ENCODE results near the gene HOXC12. TPM values are rescaled to one million over a fixed set of nuclear protein-coding genes. Genes with fewer than 3 reads are reported as not detected.

Gene HOXC12
- total RNA-seq, 4 donors from 2014 or later = not detected

DNA sequence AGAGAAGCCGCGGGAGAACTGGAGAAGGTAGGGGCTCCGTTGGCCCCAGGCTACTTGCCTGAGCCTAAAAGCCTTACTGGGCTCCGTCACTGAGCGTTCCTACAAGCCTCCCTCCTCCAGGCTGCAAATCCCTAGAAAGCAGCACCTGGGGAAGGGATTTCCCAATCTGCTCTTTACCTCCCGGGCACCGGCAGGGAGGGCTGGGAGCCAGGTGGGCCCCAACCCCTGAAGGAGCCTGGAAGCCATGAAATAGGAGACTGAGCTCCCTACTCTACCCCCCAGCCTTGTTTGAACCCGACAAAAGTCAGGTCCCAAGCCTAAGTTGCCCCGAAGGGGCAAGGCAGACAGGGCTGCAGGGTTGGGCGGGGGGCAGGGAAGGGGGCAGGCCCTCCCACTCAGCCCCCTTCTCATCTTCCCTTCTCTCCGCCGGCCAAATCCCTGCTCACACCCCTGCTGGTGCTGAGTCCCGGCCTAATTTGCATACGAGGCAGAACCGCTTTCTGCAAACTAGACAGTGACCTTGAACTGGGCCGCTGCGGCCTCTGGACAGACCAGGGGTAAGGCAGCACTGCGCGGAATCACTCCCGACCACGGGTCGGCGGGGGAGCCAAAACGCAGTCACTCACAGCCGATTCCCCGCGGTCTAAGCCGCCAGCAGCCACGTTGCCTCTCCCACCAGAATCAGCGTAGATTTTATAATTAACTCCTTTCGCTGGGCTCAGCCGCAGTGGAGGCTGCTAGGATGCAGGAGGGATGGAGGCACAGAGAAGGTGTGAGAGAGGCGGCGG, 3.7 kb upstream of the HOXC12 start:
- H3K27me3 ChIP-seq = peaks cover 71 to 79% (median 73%) of the 10 kb centered on the region in 3 donors
- no peak overlapping the region for H3K4me3 ChIP-seq
- no peaks in the 10 kb centered on the region for H3K36me3 ChIP-seq
- TF ChIP-seq POLR2A (IDR thresholded peaks at IDR 0.05) = no peak
- TF ChIP-seq CTCF (IDR thresholded peaks at IDR 0.05 in 4 of 5, conservative IDR thresholded peaks at IDR 0.05 in 1 of 5) = no peak
- no peak overlapping the region for H3K27ac ChIP-seq
- H3K9me3 ChIP-seq = no peaks in the 10 kb centered on the region
- DNase-seq = no peak
- in situ Hi-C loops (cut with MboI; ENCODE audit: low sequenced_read_pairs in 4 of 4) = no loop called here
- ATAC-seq = no peak
- intact Hi-C loops (cut with DNase I; ENCODE audit: low total_unique reads) = no loop called here
- H3K4me1 ChIP-seq = no peaks in the 10 kb centered on the region

DNA sequence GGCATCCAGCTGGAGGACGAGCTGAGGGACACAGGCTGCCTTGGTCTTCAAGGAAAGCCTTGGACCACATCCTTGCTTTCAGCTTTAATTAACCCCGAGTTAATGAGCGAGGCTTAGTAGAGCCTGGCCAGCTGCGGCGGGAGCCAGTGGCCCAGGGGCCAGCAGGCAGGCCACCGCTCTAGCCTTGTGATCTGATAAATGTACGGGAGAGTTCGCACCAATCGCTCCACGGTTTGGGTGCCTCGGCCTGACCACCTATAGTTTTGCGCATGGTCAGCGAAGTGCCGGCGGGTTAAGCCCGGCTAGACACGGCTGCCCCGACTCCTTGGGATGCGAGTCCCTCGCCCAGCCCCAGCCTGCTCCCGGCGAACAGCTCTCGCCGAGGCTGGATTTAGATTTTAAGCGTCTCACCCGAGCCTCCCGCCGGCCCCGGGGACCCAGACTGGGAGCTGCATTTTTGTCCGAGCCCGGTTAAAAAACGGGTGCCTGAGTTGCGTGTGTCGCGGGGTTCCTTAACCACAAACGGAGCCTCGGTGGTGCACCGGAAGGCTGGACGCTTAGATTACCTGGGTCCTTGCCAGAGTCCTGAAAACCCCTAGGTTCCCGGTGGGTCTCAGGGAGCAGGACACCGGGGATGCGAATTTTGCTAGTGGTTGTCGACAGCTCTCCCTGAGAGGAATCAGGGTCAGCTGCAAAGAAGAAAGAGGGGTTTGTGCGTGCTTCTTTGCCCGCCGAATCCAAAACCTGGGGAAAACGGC, 2.9 kb upstream of the HOXC12 start:
- in situ Hi-C loops (cut with MboI; ENCODE audit: low sequenced_read_pairs in 4 of 4) (no loop called here), intact Hi-C loops (cut with DNase I; ENCODE audit: low total_unique reads) (no loop called here)
- Histone ChIP-seq H3K27me3 (peaks cover 71 to 78% (median 77%) of the 10 kb centered on the region in 3 donors), H3K9me3 (no peaks in the 10 kb centered on the region), H3K4me3 (no peak overlapping the region), H3K36me3 (no peaks in the 10 kb centered on the region), H3K4me1 (no peaks in the 10 kb centered on the region), H3K27ac (no peak overlapping the region)
- TF ChIP-seq POLR2A (IDR thresholded peaks at IDR 0.05) (no peak), CTCF (IDR thresholded peaks at IDR 0.05 in 4 of 5, conservative IDR thresholded peaks at IDR 0.05 in 1 of 5) (no peak)
- no peak for DNase-seq
- ATAC-seq = no peak

GRCh38 chr12:53952335-53952694, 2.4 kb upstream of the HOXC12 start:
- intact Hi-C loops (cut with DNase I; ENCODE audit: low total_unique reads) = no loop called here
- Histone ChIP-seq H3K9me3 (no peaks in the 10 kb centered on the region), H3K27ac (no peak overlapping the region), H3K4me3 (no peak overlapping the region), H3K4me1 (no peaks in the 10 kb centered on the region), H3K36me3 (no peaks in the 10 kb centered on the region), H3K27me3 (peaks cover 76 to 83% (median 78%) of the 10 kb centered on the region in 3 donors)
- ATAC-seq = no peak
- TF ChIP-seq POLR2A (IDR thresholded peaks at IDR 0.05) (no peak), CTCF (IDR thresholded peaks at IDR 0.05 in 4 of 5, conservative IDR thresholded peaks at IDR 0.05 in 1 of 5) (no peak)
- no peak for DNase-seq
- in situ Hi-C loops (cut with MboI; ENCODE audit: low sequenced_read_pairs in 4 of 4) = no loop called here

- no peaks in the 10 kb centered on the region for H3K9me3 ChIP-seq
- no peaks in the 10 kb centered on the region for H3K4me1 ChIP-seq
- peaks cover 84 to 90% (median 84%) of the 10 kb centered on the region in 3 donors for H3K27me3 ChIP-seq
- TF ChIP-seq CTCF (IDR thresholded peaks at IDR 0.05 in 4 of 5, conservative IDR thresholded peaks at IDR 0.05 in 1 of 5) (no peak), POLR2A (IDR thresholded peaks at IDR 0.05) (no peak)
- H3K4me3 ChIP-seq = no peak overlapping the region
- no peaks in the 10 kb centered on the region for H3K36me3 ChIP-seq
- DNase-seq (no peak), ATAC-seq (no peak)
- intact Hi-C loops (cut with DNase I; ENCODE audit: low total_unique reads) (no loop called here), in situ Hi-C loops (cut with MboI; ENCODE audit: low sequenced_read_pairs in 4 of 4) (no loop called here)
- no peak overlapping the region for H3K27ac ChIP-seq
These were observed 1.6 kb upstream of the HOXC12 start for GRCh38 chr12:53952871-53953734.

Data from gastrocnemius medialis (tissue), 4 donors.